D721Med (cell line): Measurements from ENCODE around the gene PRR5L.

Experiments
- DNase-seq: peaks from one replicate; pipeline ENCODE4 v3.0.0; 2011; ENCODE audit warnings: low spot score; ENCODE audit not compliant: insufficient read length
- FAIRE-seq: peaks from 2 replicates; lab custom pipeline; 2011; peaks lifted over from hg19 to GRCh38; lab: Jason Lieb, UNC
- CTCF ChIP-seq: IDR thresholded peaks from 2 replicates; pipeline ENCODE4 v1.5.1; 2012; ENCODE audit warnings: mild to moderate bottlenecking, control low read depth; ENCODE audit not compliant: insufficient read depth; ENCODE audit errors: missing control alignments

Gene PRR5L

GRCh38 chr11:36266767-36267166 lies 29.3 kb upstream of the PRR5L start:
- no peak for DNase-seq
- TF ChIP-seq CTCF, result no peak
- FAIRE-seq, result no peak

GRCh38 chr11:36268337-36268985 lies 27.6 kb upstream of the PRR5L start:
- DNase-seq (no peak), FAIRE-seq (no peak)
- TF ChIP-seq CTCF, result no peak

- DNase-seq, result no peak
- no peak for TF ChIP-seq CTCF
- no peak for FAIRE-seq
Observed at GRCh38 chr11:36270701-36271100, 25.4 kb upstream of the PRR5L start.

- DNase-seq, result no peak
- FAIRE-seq, result no peak
- no peak for TF ChIP-seq CTCF
Observed at GRCh38 chr11:36271794-36272407, 24.2 kb upstream of the PRR5L start.

- no peak for TF ChIP-seq CTCF
- no peak for FAIRE-seq
- DNase-seq, result no peak
Observed at GRCh38 chr11:36273110-36273509, 23.0 kb upstream of the PRR5L start.

- no peak for DNase-seq
- no peak for FAIRE-seq
- TF ChIP-seq CTCF, result no peak
Observed at GRCh38 chr11:36274414-36274813, 21.7 kb upstream of the PRR5L start.
